Uterus (tissue), 2 donors: Measurements from ENCODE around the gene NSD1.

ENCODE experiments used
- POLR2A ChIP-seq, 2 donors: fragments of 450-650 bp; IDR thresholded peaks; one replicate each; pipeline ENCODE4 v1.6.1; 2016; ENCODE audit warnings: antibody characterized with exemption in 2 of 2, mild to moderate bottlenecking in 1 of 2, moderate library complexity in 1 of 2
- TF ChIP-seq, protein P1 (sequence below), 4 experiments: fragments of 200-600 bp in 2 of 4; fragments of 450-650 bp in 2 of 4; sonication (generic) in 2 of 4; IDR thresholded peaks; one replicate each; pipeline ENCODE4 v1.5.1; 2016 to 2019; ENCODE audit warnings: antibody characterized with exemption in 4 of 4, mild to moderate bottlenecking in 2 of 4, moderate library complexity in 1 of 4

DNA sequence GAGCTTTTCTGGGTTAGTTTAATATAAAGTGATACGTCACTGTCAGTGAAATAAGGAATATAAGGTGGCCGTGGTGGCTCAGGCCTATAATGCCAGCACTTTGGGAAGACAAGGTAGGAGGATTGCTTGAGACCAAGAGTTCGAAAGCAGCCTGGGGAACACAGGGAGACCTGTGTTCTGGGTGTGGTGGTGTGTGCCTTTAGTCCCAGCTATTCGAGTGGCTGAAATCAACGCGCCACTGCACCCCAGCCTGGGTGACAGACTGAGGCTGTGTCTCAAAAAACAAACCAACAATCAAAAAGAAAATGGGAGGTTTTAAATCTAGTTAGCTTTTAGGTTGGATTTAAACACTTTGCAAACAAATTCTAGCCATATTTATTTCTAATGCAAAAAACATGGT is 53.1 kb downstream of the NSD1 start:
- TF ChIP-seq POLR2A (IDR thresholded peaks at IDR 0.05) = no peak
- TF ChIP-seq, protein P1, sequence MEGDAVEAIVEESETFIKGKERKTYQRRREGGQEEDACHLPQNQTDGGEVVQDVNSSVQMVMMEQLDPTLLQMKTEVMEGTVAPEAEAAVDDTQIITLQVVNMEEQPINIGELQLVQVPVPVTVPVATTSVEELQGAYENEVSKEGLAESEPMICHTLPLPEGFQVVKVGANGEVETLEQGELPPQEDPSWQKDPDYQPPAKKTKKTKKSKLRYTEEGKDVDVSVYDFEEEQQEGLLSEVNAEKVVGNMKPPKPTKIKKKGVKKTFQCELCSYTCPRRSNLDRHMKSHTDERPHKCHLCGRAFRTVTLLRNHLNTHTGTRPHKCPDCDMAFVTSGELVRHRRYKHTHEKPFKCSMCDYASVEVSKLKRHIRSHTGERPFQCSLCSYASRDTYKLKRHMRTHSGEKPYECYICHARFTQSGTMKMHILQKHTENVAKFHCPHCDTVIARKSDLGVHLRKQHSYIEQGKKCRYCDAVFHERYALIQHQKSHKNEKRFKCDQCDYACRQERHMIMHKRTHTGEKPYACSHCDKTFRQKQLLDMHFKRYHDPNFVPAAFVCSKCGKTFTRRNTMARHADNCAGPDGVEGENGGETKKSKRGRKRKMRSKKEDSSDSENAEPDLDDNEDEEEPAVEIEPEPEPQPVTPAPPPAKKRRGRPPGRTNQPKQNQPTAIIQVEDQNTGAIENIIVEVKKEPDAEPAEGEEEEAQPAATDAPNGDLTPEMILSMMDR (IDR thresholded peaks at IDR 0.05) = no peak
